ENCODE results near the gene DUX4.
"Not testable (repeated sequence)": the region's sequence is repeated elsewhere in the genome, so short reads cannot be mapped to it uniquely, and the experiment has no call there.

DUX4 gene

DNA sequence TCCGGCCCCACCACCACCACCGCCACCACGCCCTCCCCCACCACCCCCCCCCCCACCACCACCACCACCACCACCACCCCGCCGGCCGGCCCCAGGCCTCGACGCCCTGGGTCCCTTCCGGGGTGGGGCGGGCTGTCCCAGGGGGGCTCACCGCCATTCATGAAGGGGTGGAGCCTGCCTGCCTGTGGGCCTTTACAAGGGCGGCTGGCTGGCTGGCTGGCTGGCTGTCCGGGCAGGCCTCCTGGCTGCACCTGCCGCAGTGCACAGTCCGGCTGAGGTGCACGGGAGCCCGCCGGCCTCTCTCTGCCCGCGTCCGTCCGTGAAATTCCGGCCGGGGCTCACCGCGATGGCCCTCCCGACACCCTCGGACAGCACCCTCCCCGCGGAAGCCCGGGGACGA, at the start of gene DUX4:
DUX4 (plus strand) TSS at position 347 of the 400 bp plus-strand sequence; CDS start at position 347, 0 bp downstream.
- not testable (repeated sequence) for DNase-seq (ENCODE audit: low spot score)

DNA sequence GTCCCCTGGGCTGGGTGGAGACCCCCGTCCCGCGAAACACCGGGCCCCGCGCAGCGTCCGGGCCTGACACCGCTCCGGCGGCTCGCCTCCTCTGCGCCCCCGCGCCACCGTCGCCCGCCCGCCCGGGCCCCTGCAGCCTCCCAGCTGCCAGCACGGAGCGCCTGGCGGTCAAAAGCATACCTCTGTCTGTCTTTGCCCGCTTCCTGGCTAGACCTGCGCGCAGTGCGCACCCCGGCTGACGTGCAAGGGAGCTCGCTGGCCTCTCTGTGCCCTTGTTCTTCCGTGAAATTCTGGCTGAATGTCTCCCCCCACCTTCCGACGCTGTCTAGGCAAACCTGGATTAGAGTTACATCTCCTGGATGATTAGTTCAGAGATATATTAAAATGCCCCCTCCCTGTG, 1.9 kb downstream of the DUX4 start:
- not testable (repeated sequence) for DNase-seq (ENCODE audit: low spot score)

DNA sequence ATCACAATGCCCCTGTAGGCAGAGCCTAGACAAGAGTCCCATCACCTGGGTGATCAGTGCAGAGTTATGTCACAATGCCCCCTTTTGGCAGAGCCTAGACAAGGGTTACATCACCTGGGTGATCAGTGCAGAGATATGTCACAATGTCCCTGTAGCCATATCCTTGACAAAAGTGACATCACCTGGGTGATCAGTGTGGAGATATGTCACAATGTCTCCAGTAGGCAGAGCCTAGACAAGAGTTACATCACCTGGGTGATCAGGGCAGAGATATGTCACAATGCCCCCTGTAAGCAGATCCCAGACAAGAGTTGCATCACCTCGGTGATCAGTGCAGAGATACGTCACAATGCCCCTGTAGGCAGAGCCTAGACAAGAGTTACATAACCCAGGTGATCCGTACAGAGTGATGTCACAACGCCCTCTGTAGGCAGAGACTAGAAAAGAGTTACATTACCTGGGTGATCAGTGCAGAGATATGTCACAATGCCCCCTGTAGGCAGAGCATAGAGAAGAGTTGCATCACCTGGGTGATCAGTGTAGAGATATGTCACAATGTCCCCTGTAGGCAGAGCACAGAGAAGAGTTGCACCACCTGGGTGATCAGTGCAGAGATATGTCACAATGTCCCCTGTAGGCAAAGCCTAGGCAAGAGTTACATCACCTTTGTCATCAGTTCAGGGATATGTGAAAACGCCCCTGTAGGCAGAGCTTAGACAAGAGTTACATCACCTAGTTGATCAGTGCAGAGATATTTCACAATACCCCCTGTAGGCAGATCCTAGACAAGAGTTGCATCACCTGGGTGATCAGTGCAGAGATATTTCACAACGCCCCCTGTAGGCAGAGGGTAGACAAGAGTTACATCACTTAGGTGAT, 4.4 kb downstream of the DUX4 start:
- not testable (repeated sequence) for DNase-seq (ENCODE audit: low spot score)

DNA sequence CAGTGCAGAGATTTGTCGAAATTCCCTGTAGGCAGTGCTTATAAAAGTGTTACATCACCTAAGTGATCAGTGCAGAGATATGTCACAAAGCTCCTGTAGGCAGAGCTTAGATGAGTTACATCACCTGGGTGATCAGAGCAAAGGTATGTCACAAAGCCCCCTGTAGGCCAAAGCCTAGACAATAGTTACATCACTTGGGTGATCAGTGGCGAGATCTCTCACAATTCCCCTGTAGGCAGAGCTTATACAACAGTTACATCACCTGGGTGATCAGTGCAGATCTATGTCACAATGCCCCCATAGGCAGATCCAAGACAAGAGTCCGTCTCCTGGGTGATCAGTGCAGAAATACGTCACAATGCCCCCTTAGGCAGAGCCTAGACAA, 5.0 kb downstream of the DUX4 start:
- DNase-seq (ENCODE audit: low spot score): not testable (repeated sequence)

DNA sequence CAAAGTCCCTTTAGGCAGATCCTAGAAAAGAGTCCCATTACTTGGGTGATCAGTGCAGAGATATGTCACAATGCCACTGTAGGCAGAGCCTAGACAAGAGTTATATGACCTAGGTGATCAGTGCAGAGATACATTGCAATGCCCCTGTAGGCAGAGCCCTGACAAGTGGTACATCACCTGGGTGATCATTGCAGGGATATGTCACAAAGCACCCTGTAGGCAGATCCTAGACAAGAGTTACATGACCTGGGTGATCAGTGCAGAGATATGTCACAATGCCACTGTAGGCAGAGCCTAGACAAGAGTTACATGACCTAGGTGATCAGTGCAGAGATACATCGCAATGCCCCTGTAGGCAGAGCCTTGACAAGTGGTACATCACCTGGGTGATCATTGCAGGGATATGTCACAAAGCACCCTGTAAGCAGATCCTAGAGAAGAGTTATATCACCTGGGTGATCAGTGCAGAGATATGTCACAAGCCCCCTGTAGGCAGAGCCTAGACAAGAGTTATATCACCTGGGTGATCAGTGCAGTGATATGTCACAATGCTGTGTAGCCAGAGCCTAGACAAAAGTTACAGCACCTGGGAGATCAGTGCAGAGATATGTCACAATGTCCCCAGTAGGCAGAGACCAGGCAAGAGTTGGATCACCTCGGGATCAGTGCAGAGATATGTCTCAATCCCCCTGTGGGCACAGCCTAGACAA, 5.6 kb downstream of the DUX4 start:
- not testable (repeated sequence) for DNase-seq (ENCODE audit: low spot score)

DNA sequence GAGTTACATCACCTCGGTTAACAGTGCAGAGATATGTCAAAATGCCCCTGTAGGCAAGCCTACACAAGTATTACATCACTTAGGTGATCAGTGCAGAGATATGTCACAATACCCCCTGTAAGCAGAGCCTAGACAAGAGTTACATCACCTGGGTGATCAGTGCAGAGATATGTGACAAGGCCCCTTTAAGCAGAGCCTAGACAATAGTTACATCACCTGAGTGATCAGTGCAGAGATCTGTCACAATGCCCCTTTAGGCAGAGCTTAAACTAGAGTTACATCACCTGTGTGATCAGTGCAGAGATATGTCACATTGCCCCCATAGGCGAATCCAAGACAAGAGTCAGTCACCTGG, 6.1 kb downstream of the DUX4 start:
- DNase-seq (ENCODE audit: low spot score): not testable (repeated sequence)

DNA sequence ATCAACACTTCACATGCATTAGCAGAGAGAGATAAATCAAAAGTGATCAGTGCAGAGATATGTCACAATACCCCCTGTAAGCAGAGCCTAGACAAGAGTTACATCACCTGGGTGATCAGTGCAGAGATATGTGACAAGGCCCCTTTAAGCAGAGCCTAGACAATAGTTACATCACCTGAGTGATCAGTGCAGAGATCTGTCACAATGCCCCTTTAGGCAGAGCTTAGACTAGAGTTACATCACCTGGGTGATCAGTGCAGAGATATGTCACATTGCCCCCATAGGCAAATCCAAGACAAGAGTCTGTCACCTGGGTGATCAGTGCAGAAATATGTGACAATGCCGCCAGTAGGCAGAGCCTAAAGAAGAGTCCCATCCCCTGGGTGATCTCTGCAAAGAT, 7.4 kb downstream of the DUX4 start:
- DNase-seq (ENCODE audit: low spot score): not testable (repeated sequence)

DNA sequence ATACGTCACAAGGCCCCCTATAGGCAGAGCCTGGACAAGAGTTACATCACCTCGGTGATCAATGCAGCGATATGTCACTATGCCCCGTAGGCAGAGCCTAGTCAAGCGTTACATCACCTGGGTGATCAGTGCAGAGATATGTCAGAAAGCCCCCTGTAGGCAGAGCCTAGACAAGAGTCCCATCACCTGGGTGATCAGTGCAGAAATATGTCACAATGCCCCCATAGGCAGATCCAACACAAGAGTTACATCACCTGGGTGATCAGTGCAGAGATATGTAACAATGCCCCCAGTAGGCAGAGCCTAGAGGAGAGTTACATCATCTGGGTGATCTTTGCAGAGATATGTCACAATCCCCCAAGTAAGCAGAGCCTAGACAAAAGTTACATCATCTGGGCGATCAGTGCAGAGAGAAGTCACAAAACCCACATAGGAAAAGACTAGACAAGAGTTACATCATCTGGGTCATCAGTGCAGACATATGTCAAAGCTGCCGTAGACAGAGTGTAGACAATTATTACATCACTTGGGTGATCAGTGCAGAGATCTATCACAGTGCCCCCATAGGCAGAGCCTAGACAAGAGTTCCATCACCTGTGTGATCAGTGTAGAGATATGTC, 8.0 kb downstream of the DUX4 start:
- not testable (repeated sequence) for DNase-seq (ENCODE audit: low spot score)

DNA sequence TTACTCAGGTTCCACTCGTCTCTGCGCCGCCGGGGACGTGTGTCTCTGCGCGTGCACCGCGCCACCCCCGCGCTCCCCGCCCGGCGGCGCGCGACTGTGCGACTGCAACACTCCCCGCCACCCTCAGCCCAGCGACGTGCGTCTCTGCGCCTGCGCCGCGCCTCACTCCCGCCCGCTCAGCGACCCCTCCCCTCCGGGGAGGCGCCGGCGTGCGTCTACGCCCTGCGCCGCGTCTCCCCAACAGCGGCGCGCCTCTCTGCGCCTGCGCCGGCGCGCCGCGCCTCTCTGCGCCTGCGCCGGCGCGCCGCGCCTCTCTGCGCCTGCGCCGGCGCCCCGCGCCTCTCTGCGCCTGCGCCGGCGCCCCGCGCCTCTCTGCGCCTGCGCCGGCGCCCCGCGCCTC, 29.9 kb downstream of the DUX4 start:
- not testable (repeated sequence) for DNase-seq (ENCODE audit: low spot score)
